Measurements from ENCODE around the gene NUDT12.

Gene NUDT12

GRCh38 chr5:103542441-103542840, 20.1 kb downstream of the NUDT12 start:
- no peak overlapping the region for H3K4me3 ChIP-seq
- H3K27ac ChIP-seq: no peak overlapping the region

DNA sequence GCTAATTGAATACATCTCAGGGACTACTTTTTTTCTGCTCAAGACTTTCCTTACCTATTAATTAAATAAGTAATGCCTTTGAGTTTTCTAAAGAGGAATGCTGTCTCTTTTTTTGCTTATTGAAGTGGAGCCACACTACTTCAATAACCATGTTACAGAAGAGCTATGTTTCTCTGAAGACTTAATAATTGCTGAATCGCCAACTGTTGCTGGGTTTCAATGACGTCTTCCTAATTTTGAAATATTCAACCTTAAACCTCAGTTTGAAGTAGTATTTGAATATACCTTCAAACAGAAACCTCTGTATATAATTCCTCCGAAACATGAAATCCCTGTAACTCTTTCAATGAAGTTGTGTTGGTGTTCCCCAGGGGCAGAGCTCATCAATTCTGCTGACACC, 21.0 kb downstream of the NUDT12 start:
- Histone ChIP-seq H3K4me3 (no peak overlapping the region), H3K27ac (no peak overlapping the region)

GRCh38 chr5:103541114-103541513, 21.5 kb downstream of the NUDT12 start:
- H3K27ac ChIP-seq: no peak overlapping the region
- no peak overlapping the region for H3K4me3 ChIP-seq

- no peak overlapping the region for H3K4me3 ChIP-seq
- no peak overlapping the region for H3K27ac ChIP-seq
These were observed 22.9 kb downstream of the NUDT12 start for GRCh38 chr5:103539376-103540330.

DNA sequence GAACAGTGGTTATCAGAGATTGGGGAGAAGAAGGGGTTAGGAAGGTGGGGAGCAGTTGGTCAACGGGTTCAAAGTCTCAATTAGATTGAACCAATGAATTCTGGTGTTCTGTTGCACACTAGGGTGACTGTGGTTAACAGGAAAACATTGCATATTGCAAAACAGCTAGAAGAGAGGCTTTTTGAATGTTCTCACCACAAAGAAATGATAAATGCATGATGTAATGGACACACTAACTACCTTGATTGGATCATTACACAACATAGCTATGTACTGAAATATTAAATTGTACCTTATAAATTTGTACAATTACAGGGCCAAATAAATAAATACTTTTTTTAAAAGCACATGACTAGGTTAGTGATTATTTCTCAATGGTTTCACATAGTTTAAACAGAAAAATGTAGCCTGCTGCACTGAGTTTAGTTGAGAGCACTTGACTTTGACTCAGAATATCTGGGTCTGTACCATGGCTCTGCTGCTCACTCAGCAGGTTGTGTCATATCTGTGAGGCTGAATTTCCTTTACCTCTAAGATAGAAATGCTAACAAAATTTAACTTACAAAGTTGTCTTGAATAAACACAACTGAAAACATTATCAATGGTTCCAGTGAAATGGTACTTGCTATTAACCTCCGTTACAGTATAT, 30.4 kb downstream of the NUDT12 start:
- no peak overlapping the region for H3K4me3 ChIP-seq
- H3K27ac ChIP-seq: no peak overlapping the region

DNA sequence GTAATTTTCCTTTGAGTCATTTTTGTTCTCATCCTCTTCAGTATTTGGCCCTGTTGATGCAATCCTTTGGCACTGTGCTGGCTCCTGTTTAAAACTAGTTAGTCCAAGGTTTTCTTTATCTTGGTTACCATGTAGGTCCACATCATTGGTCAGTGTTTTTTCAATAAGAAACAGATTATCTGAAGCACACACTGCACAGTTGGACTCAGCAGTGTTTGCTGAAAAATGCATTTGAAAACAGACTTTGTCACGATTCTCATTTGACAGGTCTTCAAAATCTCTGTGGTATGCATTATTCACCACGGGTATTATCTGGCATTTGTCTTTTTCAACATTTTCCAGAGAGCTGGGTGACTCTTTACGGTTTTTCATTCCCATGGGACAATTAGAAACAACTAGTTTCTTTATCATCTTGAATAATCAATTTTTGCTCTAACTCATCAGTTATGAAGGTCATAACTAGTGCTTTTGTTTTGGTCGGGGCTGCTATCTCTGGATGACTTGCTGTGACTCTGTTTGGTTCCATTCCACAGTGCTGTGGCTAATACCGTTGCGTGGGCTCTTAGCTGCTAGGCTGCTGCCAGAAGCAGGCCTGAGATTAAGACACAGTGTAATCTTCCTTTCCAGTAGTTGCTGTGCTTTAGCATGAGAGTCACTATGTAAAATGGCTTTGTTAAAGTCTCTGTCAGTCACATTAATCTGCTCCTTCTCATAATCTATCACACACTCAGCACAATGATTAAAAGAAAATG, 36.2 kb downstream of the NUDT12 start:
- Histone ChIP-seq H3K27ac (no peak overlapping the region), H3K4me3 (no peak overlapping the region)

- H3K27ac ChIP-seq: no peak overlapping the region
- no peak overlapping the region for H3K4me3 ChIP-seq
These were observed 37.2 kb downstream of the NUDT12 start for GRCh38 chr5:103525361-103525760.

DNA sequence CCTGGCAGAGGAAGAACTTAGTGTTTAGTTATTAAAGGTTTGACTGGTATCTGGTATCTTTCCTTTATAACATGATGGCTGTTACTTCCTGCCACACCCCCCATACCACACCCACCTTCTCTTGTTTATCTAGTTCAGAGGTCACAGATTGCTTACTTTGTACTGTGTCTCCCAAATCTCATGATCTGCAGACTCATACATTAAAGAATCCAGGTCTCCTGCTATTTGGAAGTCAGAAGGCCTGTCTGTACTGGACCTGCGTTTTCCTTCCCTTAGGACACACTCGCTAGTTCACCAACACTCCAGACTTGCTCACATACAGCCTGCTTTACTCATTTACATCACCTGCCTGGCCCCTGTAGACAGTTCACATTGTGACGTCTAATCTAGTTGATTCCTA, 39.3 kb downstream of the NUDT12 start:
- H3K27ac ChIP-seq: no peak overlapping the region
- H3K4me3 ChIP-seq: no peak overlapping the region

DNA sequence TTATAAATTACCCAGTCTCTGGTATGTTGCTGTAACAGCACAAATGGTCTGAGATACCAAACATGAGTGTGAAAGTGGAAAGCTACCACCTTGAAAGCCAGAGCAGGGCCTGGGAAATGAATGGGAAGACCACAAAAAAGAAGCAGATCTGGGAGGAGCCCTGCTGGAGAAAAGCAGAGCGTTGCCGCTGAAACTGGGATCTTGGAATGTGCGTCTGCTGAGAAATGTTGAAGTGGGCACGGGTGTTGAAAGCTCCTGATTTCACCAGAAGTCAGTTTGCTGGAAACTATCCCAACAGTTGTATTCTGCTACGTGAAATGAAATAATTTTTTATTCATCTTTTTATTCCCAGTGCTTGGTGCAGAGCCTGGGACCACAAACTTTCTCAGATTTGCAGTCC, 40.0 kb downstream of the NUDT12 start:
- Histone ChIP-seq H3K27ac (no peak overlapping the region), H3K4me3 (no peak overlapping the region)

DNA sequence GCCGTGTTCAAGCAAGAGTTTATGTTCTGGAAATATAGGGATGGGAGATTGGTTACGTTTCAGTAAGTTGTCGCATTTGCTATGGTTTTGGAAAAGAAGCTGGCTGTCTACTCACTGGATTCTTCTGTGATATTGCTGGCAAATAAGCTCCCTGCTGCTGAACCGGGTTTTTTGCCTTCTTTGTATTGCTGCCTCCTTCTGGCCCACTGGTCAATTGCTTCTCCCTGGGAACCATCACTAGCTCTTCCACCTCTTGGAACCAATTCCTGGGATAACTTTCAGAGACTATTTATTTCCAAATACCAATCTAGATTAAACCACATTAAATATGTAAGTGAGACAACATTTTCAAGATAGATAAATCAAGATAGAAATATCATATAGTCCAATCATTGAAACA, 43.0 kb downstream of the NUDT12 start:
- no peak overlapping the region for H3K4me3 ChIP-seq
- no peak overlapping the region for H3K27ac ChIP-seq

- Histone ChIP-seq H3K27ac (no peak overlapping the region), H3K4me3 (no peak overlapping the region)
These were observed 48.2 kb downstream of the NUDT12 start for GRCh38 chr5:103514371-103514770.

- Histone ChIP-seq H3K4me3 (no peak overlapping the region), H3K27ac (no peak overlapping the region)
These were observed 48.9 kb downstream of the NUDT12 start for GRCh38 chr5:103513701-103514100.

DNA sequence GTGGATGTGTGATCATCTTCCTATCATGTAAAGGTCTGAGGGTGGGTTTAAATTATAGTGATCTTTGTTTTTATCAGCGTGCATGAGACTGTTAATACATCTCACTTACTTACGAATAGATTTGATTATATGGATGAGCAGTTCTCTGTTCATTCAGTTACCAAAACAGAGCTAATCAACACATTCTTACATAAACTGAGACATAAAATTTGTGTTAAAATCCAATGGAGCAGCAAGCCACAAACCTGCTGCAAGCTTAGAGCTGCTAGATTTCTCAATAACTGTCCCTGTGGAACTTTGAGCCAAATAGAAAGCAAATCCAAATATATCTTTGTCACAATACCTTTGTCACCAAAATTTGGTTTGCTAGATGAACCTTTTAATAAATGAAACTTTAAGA, 50.1 kb downstream of the NUDT12 start:
- Histone ChIP-seq H3K27ac (no peak overlapping the region), H3K4me3 (no peak overlapping the region)

DNA sequence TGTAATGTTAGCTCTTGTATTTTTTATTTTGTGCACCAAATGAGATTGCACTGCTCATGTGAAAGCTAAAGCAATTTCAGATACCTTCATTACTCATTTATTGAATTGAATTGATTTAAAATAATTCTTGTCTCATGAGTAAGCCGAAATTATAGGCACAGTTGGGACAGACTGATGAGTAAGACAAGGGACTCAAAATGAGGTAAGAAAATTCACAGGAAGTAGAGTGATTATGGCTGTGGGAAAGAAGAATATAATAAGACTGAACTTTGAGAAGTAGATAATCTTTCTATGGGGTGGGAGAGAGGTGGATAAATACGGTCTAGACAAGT, 51.1 kb downstream of the NUDT12 start:
- Histone ChIP-seq H3K27ac (no peak overlapping the region), H3K4me3 (no peak overlapping the region)

- H3K27ac ChIP-seq: no peak overlapping the region
- no peak overlapping the region for H3K4me3 ChIP-seq
These were observed 51.6 kb downstream of the NUDT12 start for GRCh38 chr5:103510851-103511553.

DNA sequence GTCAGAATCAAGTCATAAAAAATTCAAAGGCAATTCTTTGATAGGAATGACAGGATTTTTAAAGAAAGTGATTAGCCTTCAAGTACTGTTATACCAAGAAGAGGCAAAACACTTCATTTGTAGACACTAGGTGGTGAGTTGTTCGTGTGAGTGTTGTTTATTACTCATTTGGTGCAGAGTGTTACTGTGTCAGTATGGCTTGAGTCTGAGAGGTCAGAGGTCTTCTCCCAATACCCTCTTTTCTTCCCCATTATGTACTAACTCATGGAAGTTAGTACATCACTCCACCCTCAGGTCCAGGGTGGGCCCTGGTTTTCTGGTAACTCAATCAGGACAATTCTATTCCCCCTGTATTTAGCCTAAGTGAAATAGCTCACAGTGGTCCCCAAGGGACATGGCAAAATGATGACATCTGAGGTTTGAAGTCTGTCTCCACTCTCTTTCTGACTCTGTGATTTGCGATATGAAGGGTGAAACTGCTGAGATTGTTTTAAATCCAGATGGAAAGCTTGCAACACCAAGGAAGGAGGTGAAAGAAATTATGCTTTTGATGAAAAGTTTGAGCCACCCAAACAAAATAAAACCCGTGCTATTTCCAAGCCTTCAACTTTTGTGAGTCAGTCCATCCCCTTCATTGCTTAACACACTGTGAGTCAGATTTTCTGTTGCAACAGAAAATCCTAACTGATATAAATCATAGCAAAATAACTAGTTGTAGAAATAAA, 56.8 kb downstream of the NUDT12 start:
- H3K4me3 ChIP-seq: no peak overlapping the region
- H3K27ac ChIP-seq: no peak overlapping the region

GRCh38 chr5:103503066-103503465, 59.5 kb downstream of the NUDT12 start:
- no peak overlapping the region for H3K4me3 ChIP-seq
- no peak overlapping the region for H3K27ac ChIP-seq

- Histone ChIP-seq H3K27ac (no peak overlapping the region), H3K4me3 (no peak overlapping the region)
These were observed 59.9 kb downstream of the NUDT12 start for GRCh38 chr5:103502662-103503061.

Data from skin epidermis (tissue), 12 donors.